OCI-LY7 (cell line): Measurements from ENCODE around the gene PXDC1. TPM values are rescaled to one million over a fixed set of nuclear protein-coding genes. Genes with fewer than 3 reads are reported as not detected.

ENCODE experiments used
- BruUV-seq: library from RNA; stranded (reverse); fragments of 400-500 nt; replicated peaks from 2 replicates; lab custom pipeline; 2021; lab: Mats Ljungman, UMichigan
- CTCF ChIA-PET: fragments of 300-600 bp; sonication (Branson Sonifier 250); formaldehyde crosslinking; loops from one replicate; lab custom pipeline; 2022; ENCODE audit warnings: antibody characterized with exemption; ENCODE audit not compliant: unreplicated experiment; lab: Charles Lee
- POLR2A ChIA-PET: fragments of 300-600 bp; sonication (Branson Sonifier 250); formaldehyde crosslinking; loops from one replicate; lab custom pipeline; 2022; ENCODE audit warnings: antibody characterized with exemption; lab: Charles Lee
- DNase-seq: peaks from one replicate; pipeline ENCODE4 v3.0.0-alpha.2; 2015; ENCODE audit warnings: low spot score
- H2AFZ ChIP-seq: fragments of 200-600 bp; sonication (generic), shearing (Covaris generic); 2 replicates; pipeline ENCODE4 v1.6.1; 2014; ENCODE audit warnings: mild to moderate bottlenecking, antibody characterized with exemption, low read length, moderate library complexity
- H3K27ac ChIP-seq: fragments of 200-600 bp; sonication (generic); 2 replicates; pipeline ENCODE4 v1.5.1; 2014; ENCODE audit warnings: mixed run types, low read depth, mild to moderate bottlenecking, moderate library complexity, low read length, inconsistent platforms; ENCODE audit not compliant: poor library complexity, severe bottlenecking
- H3K36me3 ChIP-seq: fragments of 200-600 bp; sonication (generic); 2 replicates; pipeline ENCODE4 v1.6.1; 2014; ENCODE audit warnings: mild to moderate bottlenecking, antibody characterized with exemption, low read length, moderate library complexity, mixed read lengths; ENCODE audit not compliant: insufficient read depth
- H3K4me1 ChIP-seq: fragments of 200-600 bp; sonication (generic); 2 replicates; pipeline ENCODE4 v1.5.1; 2014; ENCODE audit warnings: mild to moderate bottlenecking, low read length; ENCODE audit not compliant: insufficient read depth, poor library complexity, severe bottlenecking
- H3K4me2 ChIP-seq: fragments of 200-600 bp; sonication (generic); 2 replicates; pipeline ENCODE4 v1.6.1; 2014; ENCODE audit warnings: mild to moderate bottlenecking, low read length
- H3K4me3 ChIP-seq: fragments of 200-600 bp; sonication (generic); 2 replicates; pipeline ENCODE4 v1.5.1; 2014; ENCODE audit warnings: mild to moderate bottlenecking, low read depth, low read length; ENCODE audit not compliant: poor library complexity, severe bottlenecking
- H3K79me2 ChIP-seq: fragments of 200-600 bp; sonication (generic); 2 replicates; pipeline ENCODE4 v1.6.1; 2016; ENCODE audit warnings: low read depth, mild to moderate bottlenecking, low read length, moderate library complexity, mixed read lengths; ENCODE audit not compliant: insufficient read depth
- H3K9me2 ChIP-seq: fragments of 200-600 bp; sonication (generic); 2 replicates; pipeline ENCODE4 v1.6.1; 2016; ENCODE audit warnings: mild to moderate bottlenecking, low read length, mixed read lengths; ENCODE audit not compliant: insufficient read depth
- H3K9me3 ChIP-seq: fragments of 200-600 bp; sonication (generic); 2 replicates; pipeline ENCODE4 v1.6.1; 2014; ENCODE audit warnings: mild to moderate bottlenecking, mixed run types, low read length, mixed read lengths
- H4K20me1 ChIP-seq: fragments of 200-600 bp; sonication (generic); 2 replicates; pipeline ENCODE4 v1.6.1; 2014; ENCODE audit warnings: mild to moderate bottlenecking, antibody characterized with exemption, low read length, moderate library complexity, mixed read lengths; ENCODE audit not compliant: insufficient read depth
- EZH2phosphoT487 ChIP-seq: fragments of 200-600 bp; sonication (generic); IDR thresholded peaks from 2 replicates; pipeline ENCODE4 v1.6.1; 2018; ENCODE audit warnings: low read depth, borderline replicate concordance, mild to moderate bottlenecking, mixed run types, antibody characterized with exemption, low read length, moderate library complexity, mixed read lengths
- intact Hi-C: fragments of 100-400 bp; cut with micrococcal nuclease; formaldehyde crosslinking; loops from one replicate; pipeline ENCODE4 v1.10.0; 2022; ENCODE audit not compliant: unreplicated experiment
- total RNA-seq, 2 experiments: library from RNA; depleted of rRNA in 1 of 2; stranded (reverse); fragments of >200 nt in 1 of 2; shearing (Covaris generic) in 1 of 2; gene quantifications; 2 replicates each; pipeline ENCODE4 v1.2.3, GENCODE V29; 2014 to 2022
- TF ChIP-seq, protein P1 (sequence below): fragments of 200-600 bp; sonication (generic); conservative IDR thresholded peaks from 2 replicates; pipeline ENCODE4 v1.5.1; 2014; ENCODE audit warnings: mild to moderate bottlenecking, antibody characterized with exemption, low read length, moderate library complexity, mixed read lengths

Gene PXDC1
- total RNA-seq, 2 experiments from 2014 or later = not detected

GRCh38 chr6:3707751-3708412 lies 43.6 kb downstream of the PXDC1 start:
- BruUV-seq = no TSS peak
- Histone ChIP-seq H3K9me2 (no peaks in the 10 kb centered on the region), H3K4me3 (no peak overlapping the region), H3K36me3 (no peaks in the 10 kb centered on the region), H3K4me1 (no peaks in the 10 kb centered on the region), H3K79me2 (no peaks in the 10 kb centered on the region), H4K20me1 (no peaks in the 10 kb centered on the region), H3K27ac (no peak overlapping the region), H2AFZ (no peak overlapping the region), H3K4me2 (no peak overlapping the region), H3K9me3 (no peaks in the 10 kb centered on the region)
- no peak for DNase-seq
- ChIA-PET CTCF (no interaction called here), POLR2A (no interaction called here)
- intact Hi-C loops = no loop called here
- TF ChIP-seq EZH2phosphoT487 = no peak
- TF ChIP-seq, protein P1, sequence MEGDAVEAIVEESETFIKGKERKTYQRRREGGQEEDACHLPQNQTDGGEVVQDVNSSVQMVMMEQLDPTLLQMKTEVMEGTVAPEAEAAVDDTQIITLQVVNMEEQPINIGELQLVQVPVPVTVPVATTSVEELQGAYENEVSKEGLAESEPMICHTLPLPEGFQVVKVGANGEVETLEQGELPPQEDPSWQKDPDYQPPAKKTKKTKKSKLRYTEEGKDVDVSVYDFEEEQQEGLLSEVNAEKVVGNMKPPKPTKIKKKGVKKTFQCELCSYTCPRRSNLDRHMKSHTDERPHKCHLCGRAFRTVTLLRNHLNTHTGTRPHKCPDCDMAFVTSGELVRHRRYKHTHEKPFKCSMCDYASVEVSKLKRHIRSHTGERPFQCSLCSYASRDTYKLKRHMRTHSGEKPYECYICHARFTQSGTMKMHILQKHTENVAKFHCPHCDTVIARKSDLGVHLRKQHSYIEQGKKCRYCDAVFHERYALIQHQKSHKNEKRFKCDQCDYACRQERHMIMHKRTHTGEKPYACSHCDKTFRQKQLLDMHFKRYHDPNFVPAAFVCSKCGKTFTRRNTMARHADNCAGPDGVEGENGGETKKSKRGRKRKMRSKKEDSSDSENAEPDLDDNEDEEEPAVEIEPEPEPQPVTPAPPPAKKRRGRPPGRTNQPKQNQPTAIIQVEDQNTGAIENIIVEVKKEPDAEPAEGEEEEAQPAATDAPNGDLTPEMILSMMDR = no peak

- ChIA-PET CTCF (no interaction called here), POLR2A (interaction anchor here (1.2 kb wide), 1 partner anchor 19 kb away, joined by 3 read pairs; no protein-coding TSS in a partner anchor)
- intact Hi-C loops = no loop called here
- no peak for TF ChIP-seq EZH2phosphoT487
- TF ChIP-seq, protein P1 = no peak
- Histone ChIP-seq H3K27ac (no peak overlapping the region), H3K36me3 (no peaks in the 10 kb centered on the region), H3K9me2 (no peaks in the 10 kb centered on the region), H3K4me2 (no peak overlapping the region), H2AFZ (no peak overlapping the region), H3K9me3 (no peaks in the 10 kb centered on the region), H4K20me1 (no peaks in the 10 kb centered on the region), H3K79me2 (no peaks in the 10 kb centered on the region), H3K4me3 (no peak overlapping the region), H3K4me1 (no peaks in the 10 kb centered on the region)
- no TSS peak for BruUV-seq
- DNase-seq = no peak
These were observed 44.5 kb downstream of the PXDC1 start for GRCh38 chr6:3707024-3707423.

DNA sequence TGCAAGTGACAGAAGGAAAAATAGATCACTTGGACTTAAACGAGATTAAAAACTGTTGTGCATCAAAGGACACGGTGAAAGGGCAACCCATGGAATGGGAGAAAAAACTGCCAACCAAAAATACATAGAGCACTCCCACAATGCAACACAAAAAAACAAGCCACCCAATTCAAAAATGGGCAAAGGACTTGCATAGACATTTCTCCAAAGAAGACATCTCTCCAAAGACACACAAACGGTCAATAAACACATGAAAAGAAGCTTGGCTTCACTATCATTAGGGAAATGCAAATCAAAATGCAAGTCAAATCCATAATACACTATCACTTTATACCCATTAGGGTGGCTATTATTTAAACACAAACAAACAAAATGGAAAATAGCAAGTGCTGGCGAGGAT lies 45.0 kb downstream of the PXDC1 start:
- Histone ChIP-seq H4K20me1 (no peaks in the 10 kb centered on the region), H3K4me1 (no peaks in the 10 kb centered on the region), H3K4me2 (no peak overlapping the region), H3K79me2 (no peaks in the 10 kb centered on the region), H3K9me2 (no peaks in the 10 kb centered on the region), H3K4me3 (no peak overlapping the region), H3K9me3 (no peaks in the 10 kb centered on the region), H3K27ac (no peak overlapping the region), H2AFZ (no peak overlapping the region), H3K36me3 (no peaks in the 10 kb centered on the region)
- no TSS peak for BruUV-seq
- ChIA-PET CTCF (no interaction called here), POLR2A (interaction anchor here (1.2 kb wide), 1 partner anchor 18 kb away, joined by 3 read pairs; no protein-coding TSS in a partner anchor)
- TF ChIP-seq EZH2phosphoT487 = no peak
- TF ChIP-seq, protein P1 = no peak
- intact Hi-C loops = no loop called here
- no peak for DNase-seq
